Measurements from ENCODE around the gene RSU1.

- no peak for TF ChIP-seq CTCF (IDR thresholded peaks at IDR 0.05)
- TF ChIP-seq POLR2A (IDR thresholded peaks at IDR 0.05): no peak
Measured at GRCh38 chr10:16769331-16769730, 47.9 kb downstream of the RSU1 start.
